HepG2 (cell line): ENCODE measurements around the gene SPAG8. TPM values are rescaled to one million over a fixed set of nuclear protein-coding genes. Genes with fewer than 3 reads are reported as not detected.

Experiments used
- ATAC-seq: fragments of 200-7000 bp; cut with Tn5 transposase; 3 replicates; pipeline ENCODE4 v1.9.1; 2020; ENCODE audit warnings: mild to moderate bottlenecking, moderate library complexity
- BruUV-seq: library from RNA; stranded (reverse); fragments of 400-500 nt; replicated peaks from 2 replicates; lab custom pipeline; 2021; lab: Mats Ljungman, UMichigan
- CTCF ChIA-PET: fragments of 300-600 bp; formaldehyde crosslinking; extraction: SDS; loops from one replicate; lab custom pipeline; 2021; ENCODE audit warnings: low total read pairs, inconsistent platforms, low intra/inter-chr PET ratio; lab: Yijun Ruan, JAX
- POLR2A ChIA-PET: fragments of 350-600 bp; sonication (Branson Sonifier 250); formaldehyde crosslinking; loops from one replicate; lab custom pipeline; 2020; ENCODE audit warnings: antibody characterized with exemption, inconsistent platforms; lab: Yijun Ruan, JAX
- DNase-seq: peaks from one replicate; pipeline ENCODE4 v3.0.0-alpha.2; 2015; ENCODE audit warnings: low spot score
- FAIRE-seq: peaks from 3 replicates; lab custom pipeline; 2011; peaks lifted over from hg19 to GRCh38; lab: Jason Lieb, UNC
- H2AFZ ChIP-seq: one replicate; pipeline ENCODE4 v1.6.1; 2011; ENCODE audit warnings: low read length, inconsistent platforms
- H3K27ac ChIP-seq: fragments of 300-600 bp; 3 replicates; pipeline ENCODE4 v1.8.0; 2011; ENCODE audit warnings: mixed run types, mild to moderate bottlenecking, mixed read lengths, low read length, inconsistent platforms; ENCODE audit not compliant: insufficient read depth; ENCODE audit errors: extremely low read length
- H3K27me3 ChIP-seq, 2 experiments: fragments of 200-600 bp in 1 of 2; 2 replicates in 1 of 2; 3 replicates in 1 of 2; pipeline versions ENCODE4 v1.6.0 to v1.8.0; 2011; ENCODE audit warnings: low read length in 2 of 2, mild to moderate bottlenecking in 2 of 2, moderate library complexity in 2 of 2, inconsistent platforms in 1 of 2; ENCODE audit not compliant: insufficient read depth in 2 of 2, control insufficient read depth in 1 of 2
- H3K36me3 ChIP-seq, 2 experiments: fragments of 200-600 bp in 1 of 2; replicated peaks in 1 of 2; 2 replicates in 1 of 2; 3 replicates in 1 of 2; pipeline versions ENCODE4 v1.5.1 to v1.8.0; 2011; ENCODE audit warnings: low read length in 2 of 2, inconsistent platforms in 1 of 2; ENCODE audit not compliant: insufficient read depth in 2 of 2, control insufficient read depth in 1 of 2
- H3K4me1 ChIP-seq: 2 replicates; pipeline ENCODE4 v1.5.1; 2012; ENCODE audit warnings: low read length, inconsistent platforms; ENCODE audit not compliant: insufficient read depth
- H3K4me2 ChIP-seq: 2 replicates; pipeline ENCODE4 v1.6.0; 2011; ENCODE audit warnings: low read depth, low read length, inconsistent platforms
- H3K4me3 ChIP-seq, 3 experiments: fragments of 200-600 bp in 1 of 3; sonication (generic), shearing (Covaris generic) in 1 of 3; replicated peaks in 1 of 3; 2 replicates each; pipeline ENCODE4 v1.5.1; 2011 to 2016; ENCODE audit warnings: low read length in 3 of 3, inconsistent platforms in 2 of 3, low read depth in 2 of 3, mild to moderate bottlenecking in 2 of 3, control low read depth in 1 of 3, mixed read lengths in 1 of 3; ENCODE audit not compliant: insufficient read depth in 1 of 3
- H3K79me2 ChIP-seq: one replicate; pipeline ENCODE4 v1.6.1; 2011; ENCODE audit warnings: low read length, inconsistent platforms; ENCODE audit not compliant: insufficient read depth
- H3K9ac ChIP-seq: 2 replicates; pipeline ENCODE4 v1.6.0; 2011; ENCODE audit warnings: mild to moderate bottlenecking, low read depth, low read length, inconsistent platforms; ENCODE audit not compliant: insufficient read depth
- H3K9me3 ChIP-seq: 2 replicates; pipeline ENCODE4 v1.5.1; 2012; ENCODE audit warnings: mild to moderate bottlenecking, low read length
- H4K20me1 ChIP-seq: 2 replicates; pipeline ENCODE4 v1.6.0; 2011; ENCODE audit warnings: inconsistent platforms, mild to moderate bottlenecking, low read length, moderate library complexity; ENCODE audit not compliant: insufficient read depth
- NR2F1 ChIP-seq, 2 experiments: fragments of 450-650 bp in 1 of 2; formaldehyde crosslinking in 1 of 2; IDR thresholded peaks; 2 replicates each; pipeline versions ENCODE4 v1.5.0 to v1.6.1; 2016 to 2020; ENCODE audit warnings: mild to moderate bottlenecking in 1 of 2, missing compliant biosample characterization in 1 of 2, missing genetic modification reagents in 1 of 2, moderate library complexity in 1 of 2
- POLR2A ChIP-seq, 2 experiments: IDR thresholded peaks; 2 replicates each; pipeline ENCODE4 v1.6.1; 2011; ENCODE audit warnings: low read depth in 2 of 2, low read length in 2 of 2, mild to moderate bottlenecking in 1 of 2, moderate library complexity in 1 of 2; ENCODE audit not compliant: insufficient read depth in 1 of 2
- ZKSCAN1 ChIP-seq: fragments of 150-350 bp; IDR thresholded peaks from 2 replicates; pipeline ENCODE4 v1.6.1; 2014; ENCODE audit warnings: low read length
- WGBS: methylation state at CpG from one replicate; pipeline ENCODE4 v1.1.6; 2017; ENCODE audit warnings: low lambda C conversion rate; 5-methylcytosine and 5-hydroxymethylcytosine counted together
- in situ Hi-C: cut with HindIII; loops from 2 replicates; pipeline ENCODE4 v1.10.0; 2017; ENCODE audit warnings: low pct_unique_long_range_greater_than_20kb; ENCODE audit not compliant: extremely low pct_ligation_motif_present
- intact Hi-C: fragments of 100-400 bp; cut with micrococcal nuclease; formaldehyde crosslinking; loops from one replicate; pipeline ENCODE4 v1.10.0; 2022; ENCODE audit not compliant: unreplicated experiment
- polyA plus RNA-seq, 8 experiments: library from polyadenylated mRNA; depleted of rRNA in 3 of 8; stranded (reverse) in 7 of 8; unstranded in 1 of 8; fragments of >200 nt; fragmentation: Illumina TruSeq in 4 of 8; extraction: Trizol in 4 of 8; gene quantifications; 2 replicates each; pipeline versions ENCODE4 v1.2.1 to v1.2.3, GENCODE V29; 2011 to 2016; ENCODE audit warnings: low read depth in 4 of 8, missing spikeins in 1 of 8, mixed read lengths in 1 of 8; ENCODE audit not compliant: insufficient read depth in 1 of 8
- total RNA-seq, 5 experiments: library from RNA; depleted of rRNA; stranded (reverse); fragments of >200 nt; fragmentation: Illumina TruSeq; extraction: Trizol; gene quantifications; 2 replicates each; pipeline ENCODE4 v1.2.3, GENCODE V29; 2016; ENCODE audit warnings: low read depth in 1 of 5

The SPAG8 gene
- total and polyA plus RNA-seq, 2 of the 13 experiments (the other 11 are each of a cell fraction or from before 2014, with no cell fraction given) = 0.18 to 0.27 TPM

DNA sequence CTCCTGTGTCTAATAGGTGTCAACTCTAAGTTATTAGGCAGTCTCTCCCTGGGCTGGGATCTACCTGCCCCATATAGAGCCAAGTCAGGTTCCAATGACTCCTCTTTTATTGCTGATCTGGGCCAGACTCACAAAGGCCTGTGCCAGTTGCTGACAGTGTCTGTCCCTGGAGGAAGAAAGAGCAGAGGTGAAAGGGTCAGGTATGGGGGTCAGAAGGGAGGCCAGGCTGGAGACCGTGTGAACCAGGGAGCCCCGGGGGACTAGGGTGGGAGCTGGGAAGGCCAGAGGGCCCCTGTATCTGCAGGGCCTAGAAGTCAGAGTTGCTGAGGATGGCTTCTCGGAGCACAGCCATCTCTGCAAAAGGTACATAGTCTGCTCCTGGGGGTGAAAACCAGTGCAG, 6.3 kb upstream of the SPAG8 start:
- H3K9ac ChIP-seq = no peak overlapping the region
- H4K20me1 ChIP-seq = no peaks in the 10 kb centered on the region
- no peak for ATAC-seq
- POLR2A ChIA-PET = no interaction called here
- intact Hi-C loops = no loop called here
- H3K9me3 ChIP-seq = no peaks in the 10 kb centered on the region
- H3K36me3 ChIP-seq = no peaks in the 10 kb centered on the region
- in situ Hi-C loops = no loop called here
- peaks cover 24% of the 10 kb centered on the region for H3K4me1 ChIP-seq
- no peak for FAIRE-seq
- H3K27ac ChIP-seq = no peak overlapping the region
- CTCF ChIA-PET = no interaction called here
- no peak overlapping the region for H3K4me2 ChIP-seq
- no peak overlapping the region for H3K4me3 ChIP-seq
- no peaks in the 10 kb centered on the region for H3K27me3 ChIP-seq
- H3K79me2 ChIP-seq = peaks cover 5% of the 10 kb centered on the region
- BruUV-seq = no TSS peak
- 70% methylated on average over 3 of the region's 3 CpGs for WGBS
- H2AFZ ChIP-seq = no peak overlapping the region
- no peak for DNase-seq
- no peak for TF ChIP-seq ZKSCAN1
- TF ChIP-seq, all 625 proteins: peak for 0

DNA sequence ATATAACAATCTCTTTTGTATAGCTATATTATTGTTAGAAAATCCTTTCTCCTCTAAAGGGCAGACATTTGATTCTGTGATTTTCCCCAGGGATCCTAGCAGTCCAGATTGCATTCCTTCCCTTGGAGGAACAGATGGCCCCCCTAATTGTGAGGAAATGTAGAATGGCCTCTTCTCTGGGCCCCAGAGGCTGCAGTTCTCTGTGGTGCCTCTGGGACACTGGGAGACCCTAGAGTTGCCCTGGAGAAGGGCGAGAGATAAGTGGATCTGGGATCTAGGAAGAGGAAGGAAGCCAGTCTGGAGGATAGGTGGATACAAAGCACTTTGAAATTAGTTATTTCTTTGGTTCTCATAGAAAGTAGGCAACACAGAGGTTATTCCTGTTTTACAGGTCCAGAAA, 4.6 kb upstream of the SPAG8 start:
- 100% methylated on average over 1 of the region's 1 CpG for WGBS
- TF ChIP-seq POLR2A (IDR thresholded peaks at IDR 0.05; ENCODE audit: insufficient read depth in 1 of 2, low read depth in 2 of 2, low read length in 2 of 2) (0 out of 4 replicates have a peak, but pooled peaks of 1 of the 2 experiments have one; percentile 11), NR2F1 (CRISPR knock-in tag; IDR thresholded peaks at IDR 0.05) (no peak)
- H3K9me3 ChIP-seq = no peaks in the 10 kb centered on the region

More for the DNA sequence above, 4.6 kb upstream of the SPAG8 start:
- Histone ChIP-seq H3K27ac (no peak overlapping the region), H2AFZ (no peak overlapping the region), H3K36me3 (no peaks in the 10 kb centered on the region), H3K4me3 (no peak overlapping the region), H3K27me3 (no peaks in the 10 kb centered on the region), H4K20me1 (no peaks in the 10 kb centered on the region), H3K9ac (no peak overlapping the region), H3K4me1 (peaks cover 38% of the 10 kb centered on the region), H3K79me2 (peaks cover 5% of the 10 kb centered on the region), H3K4me2 (peak overlapping the region; percentile 34; the same call in 1 of the 2 replicates)
- intact Hi-C loops = no loop called here
- no TSS peak for BruUV-seq
- POLR2A ChIA-PET = no interaction called here
- DNase-seq = peak; percentile 50
- CTCF ChIA-PET = no interaction called here
- no peak for ATAC-seq
- FAIRE-seq = no peak
- in situ Hi-C loops = no loop called here
